GM21367 (cell line): ENCODE results near the gene IL34.
"Not testable (repeated sequence)": the region's sequence is repeated elsewhere in the genome, so short reads cannot be mapped to it uniquely, and the experiment has no call there.

Source experiments
- ATAC-seq: cut with Tn5 transposase; IDR thresholded peaks from one replicate; pipeline ENCODE4 v1.9.1; 2021; ENCODE audit not compliant: unreplicated experiment

Gene IL34

GRCh38 chr16:70630960-70631745 is 15.2 kb upstream of the IL34 start:
- no peak for ATAC-seq

GRCh38 chr16:70632273-70632672 is 14.1 kb upstream of the IL34 start:
- ATAC-seq = no peak

GRCh38 chr16:70633617-70634016 is 12.7 kb upstream of the IL34 start:
- not testable (repeated sequence) for ATAC-seq

GRCh38 chr16:70634861-70635260 is 11.5 kb upstream of the IL34 start:
- no peak for ATAC-seq

GRCh38 chr16:70635336-70636016 is 10.9 kb upstream of the IL34 start:
- ATAC-seq = no peak

- ATAC-seq = no peak
Observed at GRCh38 chr16:70638814-70639792, 7.3 kb upstream of the IL34 start.

- no peak for ATAC-seq
Observed at GRCh38 chr16:70642633-70643032, 3.7 kb upstream of the IL34 start.

GRCh38 chr16:70643264-70643663 is 3.1 kb upstream of the IL34 start:
- not testable (repeated sequence) for ATAC-seq

GRCh38 chr16:70644763-70645597 is 1.4 kb upstream of the IL34 start:
- ATAC-seq = no peak

GRCh38 chr16:70647441-70648359 is 1.3 kb downstream of the IL34 start:
- ATAC-seq = no peak

GRCh38 chr16:70648606-70649005 is 2.2 kb downstream of the IL34 start:
- no peak for ATAC-seq

GRCh38 chr16:70649300-70649699 is 2.9 kb downstream of the IL34 start:
- no peak for ATAC-seq

GRCh38 chr16:70650216-70650615 is 3.9 kb downstream of the IL34 start:
- no peak for ATAC-seq

GRCh38 chr16:70651524-70651923 is 5.2 kb downstream of the IL34 start:
- ATAC-seq = no peak

- ATAC-seq = no peak
Observed at GRCh38 chr16:70652322-70652721, 6.0 kb downstream of the IL34 start.

- ATAC-seq = no peak
Observed at GRCh38 chr16:70653406-70653805, 7.0 kb downstream of the IL34 start.

- ATAC-seq = peak; percentile 60
Observed at GRCh38 chr16:70653809-70654771, 7.7 kb downstream of the IL34 start.

GRCh38 chr16:70656065-70656711 is 9.8 kb downstream of the IL34 start:
- no peak for ATAC-seq
